ENCODE measurements around the gene SLC30A4.
A peak's percentile ranks its signal among the peaks of the same experiment; 100 is the strongest.

DNA sequence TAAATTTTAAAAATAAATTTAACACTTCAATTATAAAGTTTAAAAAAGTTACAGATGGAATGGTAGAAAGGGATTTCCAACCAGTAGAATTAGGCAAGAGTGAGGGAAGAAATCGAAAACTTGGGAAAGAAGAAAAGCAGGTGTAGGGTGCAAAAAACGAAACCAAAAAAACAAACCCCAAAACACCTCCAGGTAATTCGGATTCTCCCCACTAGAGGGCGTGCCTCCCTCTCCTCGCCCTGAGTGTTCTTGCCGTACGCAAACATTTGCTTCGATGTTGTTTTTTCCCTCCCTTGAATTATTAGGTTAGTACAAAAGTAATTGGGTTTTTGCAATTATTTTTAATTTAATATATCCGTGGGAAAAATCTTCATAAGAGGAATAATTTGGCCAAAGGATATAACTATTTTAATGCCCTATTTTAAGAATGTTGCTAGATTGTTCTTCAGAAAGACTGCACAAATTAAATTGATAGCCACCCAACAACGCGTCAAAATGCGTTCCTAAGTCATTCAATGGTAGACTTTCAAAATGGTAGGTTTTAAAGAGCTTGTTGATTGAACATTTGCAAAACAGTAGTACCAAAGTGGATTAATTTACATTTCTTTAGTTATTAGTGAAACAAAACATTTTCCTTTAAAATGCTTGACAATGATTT, 63.7 kb downstream of the SLC30A4 start:
- TF ChIP-seq, protein P1, sequence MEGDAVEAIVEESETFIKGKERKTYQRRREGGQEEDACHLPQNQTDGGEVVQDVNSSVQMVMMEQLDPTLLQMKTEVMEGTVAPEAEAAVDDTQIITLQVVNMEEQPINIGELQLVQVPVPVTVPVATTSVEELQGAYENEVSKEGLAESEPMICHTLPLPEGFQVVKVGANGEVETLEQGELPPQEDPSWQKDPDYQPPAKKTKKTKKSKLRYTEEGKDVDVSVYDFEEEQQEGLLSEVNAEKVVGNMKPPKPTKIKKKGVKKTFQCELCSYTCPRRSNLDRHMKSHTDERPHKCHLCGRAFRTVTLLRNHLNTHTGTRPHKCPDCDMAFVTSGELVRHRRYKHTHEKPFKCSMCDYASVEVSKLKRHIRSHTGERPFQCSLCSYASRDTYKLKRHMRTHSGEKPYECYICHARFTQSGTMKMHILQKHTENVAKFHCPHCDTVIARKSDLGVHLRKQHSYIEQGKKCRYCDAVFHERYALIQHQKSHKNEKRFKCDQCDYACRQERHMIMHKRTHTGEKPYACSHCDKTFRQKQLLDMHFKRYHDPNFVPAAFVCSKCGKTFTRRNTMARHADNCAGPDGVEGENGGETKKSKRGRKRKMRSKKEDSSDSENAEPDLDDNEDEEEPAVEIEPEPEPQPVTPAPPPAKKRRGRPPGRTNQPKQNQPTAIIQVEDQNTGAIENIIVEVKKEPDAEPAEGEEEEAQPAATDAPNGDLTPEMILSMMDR (conservative IDR thresholded peaks at IDR 0.05; ENCODE audit: low read depth in 2 of 2) = peak; percentile 83 to 87
- TF ChIP-seq POLR2AphosphoS5 (IDR thresholded peaks at IDR 0.05; ENCODE audit: low read depth) = no peak
- TF ChIP-seq, protein P2, sequence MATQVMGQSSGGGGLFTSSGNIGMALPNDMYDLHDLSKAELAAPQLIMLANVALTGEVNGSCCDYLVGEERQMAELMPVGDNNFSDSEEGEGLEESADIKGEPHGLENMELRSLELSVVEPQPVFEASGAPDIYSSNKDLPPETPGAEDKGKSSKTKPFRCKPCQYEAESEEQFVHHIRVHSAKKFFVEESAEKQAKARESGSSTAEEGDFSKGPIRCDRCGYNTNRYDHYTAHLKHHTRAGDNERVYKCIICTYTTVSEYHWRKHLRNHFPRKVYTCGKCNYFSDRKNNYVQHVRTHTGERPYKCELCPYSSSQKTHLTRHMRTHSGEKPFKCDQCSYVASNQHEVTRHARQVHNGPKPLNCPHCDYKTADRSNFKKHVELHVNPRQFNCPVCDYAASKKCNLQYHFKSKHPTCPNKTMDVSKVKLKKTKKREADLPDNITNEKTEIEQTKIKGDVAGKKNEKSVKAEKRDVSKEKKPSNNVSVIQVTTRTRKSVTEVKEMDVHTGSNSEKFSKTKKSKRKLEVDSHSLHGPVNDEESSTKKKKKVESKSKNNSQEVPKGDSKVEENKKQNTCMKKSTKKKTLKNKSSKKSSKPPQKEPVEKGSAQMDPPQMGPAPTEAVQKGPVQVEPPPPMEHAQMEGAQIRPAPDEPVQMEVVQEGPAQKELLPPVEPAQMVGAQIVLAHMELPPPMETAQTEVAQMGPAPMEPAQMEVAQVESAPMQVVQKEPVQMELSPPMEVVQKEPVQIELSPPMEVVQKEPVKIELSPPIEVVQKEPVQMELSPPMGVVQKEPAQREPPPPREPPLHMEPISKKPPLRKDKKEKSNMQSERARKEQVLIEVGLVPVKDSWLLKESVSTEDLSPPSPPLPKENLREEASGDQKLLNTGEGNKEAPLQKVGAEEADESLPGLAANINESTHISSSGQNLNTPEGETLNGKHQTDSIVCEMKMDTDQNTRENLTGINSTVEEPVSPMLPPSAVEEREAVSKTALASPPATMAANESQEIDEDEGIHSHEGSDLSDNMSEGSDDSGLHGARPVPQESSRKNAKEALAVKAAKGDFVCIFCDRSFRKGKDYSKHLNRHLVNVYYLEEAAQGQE (IDR thresholded peaks at IDR 0.05; ENCODE audit: unreplicated experiment) = no peak
- no peak for TF ChIP-seq EZH2 (IDR thresholded peaks at IDR 0.05; ENCODE audit: low read depth, unreplicated experiment)
- TF ChIP-seq JUNB (IDR thresholded peaks at IDR 0.05; ENCODE audit: unreplicated experiment) = no peak
- no peak for TF ChIP-seq STAT1 (IDR thresholded peaks at IDR 0.05; ENCODE audit: unreplicated experiment)
- no peak for TF ChIP-seq CREB1 (CRISPR knock-in tag; IDR thresholded peaks at IDR 0.05; ENCODE audit: low read depth)
- no peak for TF ChIP-seq EZH2phosphoT487 (IDR thresholded peaks at IDR 0.05; ENCODE audit: unreplicated experiment)
- peak; percentile 62; the same call in 1 of the 2 replicates for TF ChIP-seq NANOG (IDR thresholded peaks at IDR 0.05; ENCODE audit: borderline replicate concordance)

Data from GM23338 (cell line).